ENCODE results near the gene UBA6. TPM values are rescaled to one million over a fixed set of nuclear protein-coding genes. Genes with fewer than 3 reads are reported as not detected.

Gene UBA6
- polyA plus RNA-seq, 1 of the 3 experiments (the other 2 are of a cell fraction), result 51.0 TPM

DNA sequence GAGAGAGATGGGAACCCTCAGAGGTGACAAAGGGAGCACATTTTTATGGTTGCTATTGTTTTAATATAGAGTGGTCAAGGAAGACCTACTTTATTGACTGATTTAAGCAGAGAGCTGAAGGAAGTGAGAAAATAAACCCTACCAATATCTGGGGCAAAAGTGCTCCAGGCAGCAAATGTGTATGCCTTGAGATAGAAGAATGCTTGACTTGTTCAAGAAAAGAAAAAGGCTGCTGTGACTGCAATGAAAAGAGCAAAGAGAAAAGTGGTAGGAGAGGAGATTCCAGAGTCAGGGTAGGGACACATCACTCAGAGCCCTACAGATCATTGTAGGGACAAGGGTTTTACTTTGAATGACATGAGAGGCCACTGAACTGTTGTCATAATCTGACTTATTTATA is 116.5 kb downstream of the UBA6 start:
- H4K20me1 ChIP-seq (ENCODE audit: insufficient read depth), result no peaks in the 10 kb centered on the region
- H2AFZ ChIP-seq (ENCODE audit: low read depth), result no peak overlapping the region
- H3K4me3 ChIP-seq (ENCODE audit: low read depth in 2 of 2, low read length in 1 of 2), result no peak overlapping the region
- no peaks in the 10 kb centered on the region for H3F3A ChIP-seq (replicated peaks; ENCODE audit: insufficient read depth)
- ChIA-PET POLR2A (no interaction called here), CTCF (no interaction called here)
- no peak overlapping the region for H3K9ac ChIP-seq
- H3K9me3 ChIP-seq, result no peaks in the 10 kb centered on the region
- no peaks in the 10 kb centered on the region for H3K79me2 ChIP-seq (ENCODE audit: insufficient read depth)
- no peak for TF ChIP-seq RAD21 (IDR thresholded peaks at IDR 0.05; ENCODE audit: low read length)
- TF ChIP-seq, protein P1, sequence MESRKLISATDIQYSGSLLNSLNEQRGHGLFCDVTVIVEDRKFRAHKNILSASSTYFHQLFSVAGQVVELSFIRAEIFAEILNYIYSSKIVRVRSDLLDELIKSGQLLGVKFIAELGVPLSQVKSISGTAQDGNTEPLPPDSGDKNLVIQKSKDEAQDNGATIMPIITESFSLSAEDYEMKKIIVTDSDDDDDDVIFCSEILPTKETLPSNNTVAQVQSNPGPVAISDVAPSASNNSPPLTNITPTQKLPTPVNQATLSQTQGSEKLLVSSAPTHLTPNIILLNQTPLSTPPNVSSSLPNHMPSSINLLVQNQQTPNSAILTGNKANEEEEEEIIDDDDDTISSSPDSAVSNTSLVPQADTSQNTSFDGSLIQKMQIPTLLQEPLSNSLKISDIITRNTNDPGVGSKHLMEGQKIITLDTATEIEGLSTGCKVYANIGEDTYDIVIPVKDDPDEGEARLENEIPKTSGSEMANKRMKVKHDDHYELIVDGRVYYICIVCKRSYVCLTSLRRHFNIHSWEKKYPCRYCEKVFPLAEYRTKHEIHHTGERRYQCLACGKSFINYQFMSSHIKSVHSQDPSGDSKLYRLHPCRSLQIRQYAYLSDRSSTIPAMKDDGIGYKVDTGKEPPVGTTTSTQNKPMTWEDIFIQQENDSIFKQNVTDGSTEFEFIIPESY (IDR thresholded peaks at IDR 0.05; ENCODE audit: borderline replicate concordance, low read depth), result no peak
- no peak for TF ChIP-seq NRF1 (IDR thresholded peaks at IDR 0.05; ENCODE audit: low read depth, low read length)
- no peak for TF ChIP-seq TAF1 (IDR thresholded peaks at IDR 0.05; ENCODE audit: borderline replicate concordance, low read depth, low read length)
- TF ChIP-seq YY1 (IDR thresholded peaks at IDR 0.05; ENCODE audit: low read depth), result no peak
- no peak for TF ChIP-seq EZH2phosphoT487 (IDR thresholded peaks at IDR 0.05; ENCODE audit: borderline replicate concordance, low read depth)
- no peak for TF ChIP-seq EP300 (IDR thresholded peaks at IDR 0.05; ENCODE audit: borderline replicate concordance in 1 of 2, low read depth in 1 of 2, low read length in 1 of 2)
- TF ChIP-seq FOXM1 (IDR thresholded peaks at IDR 0.05; ENCODE audit: low read depth), result no peak
- TF ChIP-seq JUND (IDR thresholded peaks at IDR 0.05), result no peak
- TF ChIP-seq ELF1 (IDR thresholded peaks at IDR 0.05), result no peak
- TF ChIP-seq GATA2 (CRISPR knock-in tag; IDR thresholded peaks at IDR 0.05), result no peak
- no peak for TF ChIP-seq SIN3A (IDR thresholded peaks at IDR 0.05; ENCODE audit: borderline replicate concordance, low read depth, low read length)
- no peak for TF ChIP-seq GABPA (IDR thresholded peaks at IDR 0.05; ENCODE audit: low read depth)
- no peak for TF ChIP-seq POLR2AphosphoS5 (IDR thresholded peaks at IDR 0.05; ENCODE audit: low read depth, low read length)
- no peak for TF ChIP-seq RXRA (IDR thresholded peaks at IDR 0.05; ENCODE audit: borderline replicate concordance, low read depth)
- TF ChIP-seq, protein P2, sequence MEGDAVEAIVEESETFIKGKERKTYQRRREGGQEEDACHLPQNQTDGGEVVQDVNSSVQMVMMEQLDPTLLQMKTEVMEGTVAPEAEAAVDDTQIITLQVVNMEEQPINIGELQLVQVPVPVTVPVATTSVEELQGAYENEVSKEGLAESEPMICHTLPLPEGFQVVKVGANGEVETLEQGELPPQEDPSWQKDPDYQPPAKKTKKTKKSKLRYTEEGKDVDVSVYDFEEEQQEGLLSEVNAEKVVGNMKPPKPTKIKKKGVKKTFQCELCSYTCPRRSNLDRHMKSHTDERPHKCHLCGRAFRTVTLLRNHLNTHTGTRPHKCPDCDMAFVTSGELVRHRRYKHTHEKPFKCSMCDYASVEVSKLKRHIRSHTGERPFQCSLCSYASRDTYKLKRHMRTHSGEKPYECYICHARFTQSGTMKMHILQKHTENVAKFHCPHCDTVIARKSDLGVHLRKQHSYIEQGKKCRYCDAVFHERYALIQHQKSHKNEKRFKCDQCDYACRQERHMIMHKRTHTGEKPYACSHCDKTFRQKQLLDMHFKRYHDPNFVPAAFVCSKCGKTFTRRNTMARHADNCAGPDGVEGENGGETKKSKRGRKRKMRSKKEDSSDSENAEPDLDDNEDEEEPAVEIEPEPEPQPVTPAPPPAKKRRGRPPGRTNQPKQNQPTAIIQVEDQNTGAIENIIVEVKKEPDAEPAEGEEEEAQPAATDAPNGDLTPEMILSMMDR (IDR thresholded peaks at IDR 0.05), result no peak
- no peaks in the 10 kb centered on the region for H3K36me3 ChIP-seq (replicated peaks in 1 of 2; ENCODE audit: control insufficient read depth in 1 of 2, insufficient read depth in 2 of 2, low read length in 1 of 2)
- no peak overlapping the region for H3K27ac ChIP-seq (ENCODE audit: low read depth in 2 of 2, low read length in 1 of 2)
- no peak for DNase-seq
- H3K4me1 ChIP-seq (ENCODE audit: control insufficient read depth in 1 of 2, insufficient read depth in 2 of 2, low read depth in 1 of 2, low read length in 1 of 2), result no peaks in the 10 kb centered on the region
- H3K27me3 ChIP-seq (ENCODE audit: insufficient read depth), result no peaks in the 10 kb centered on the region
- H3K9me2 ChIP-seq, result no peaks in the 10 kb centered on the region
- H3K4me2 ChIP-seq, result no peak overlapping the region

DNA sequence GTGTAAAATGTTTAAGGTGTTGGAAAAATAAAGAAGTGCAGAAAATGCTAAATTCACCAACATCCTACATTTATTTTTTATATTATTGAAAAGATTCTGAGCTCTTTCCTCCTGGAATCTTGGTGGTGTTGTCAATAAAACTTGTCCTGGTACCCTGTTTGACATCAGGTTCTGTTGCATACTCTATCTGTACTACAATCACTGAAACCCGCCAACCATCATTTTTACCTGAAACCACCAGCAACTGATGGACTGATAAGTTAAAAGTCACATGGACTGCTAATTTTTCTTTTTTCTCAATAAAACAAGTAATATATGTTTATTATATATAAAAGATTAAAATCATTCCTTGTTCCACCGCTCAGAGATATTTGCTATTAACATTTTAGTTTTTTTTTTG is 119.0 kb downstream of the UBA6 start:
- no peaks in the 10 kb centered on the region for H3K79me2 ChIP-seq (ENCODE audit: insufficient read depth)
- DNase-seq, result no peak
- H3K9ac ChIP-seq, result no peak overlapping the region
- no peaks in the 10 kb centered on the region for H4K20me1 ChIP-seq (ENCODE audit: insufficient read depth)
- H3F3A ChIP-seq (replicated peaks; ENCODE audit: insufficient read depth), result no peaks in the 10 kb centered on the region
- H3K36me3 ChIP-seq (replicated peaks in 1 of 2; ENCODE audit: control insufficient read depth in 1 of 2, insufficient read depth in 2 of 2, low read length in 1 of 2), result no peaks in the 10 kb centered on the region
- H3K27ac ChIP-seq (ENCODE audit: low read depth in 2 of 2, low read length in 1 of 2), result no peak overlapping the region
- no peaks in the 10 kb centered on the region for H3K9me2 ChIP-seq
- H2AFZ ChIP-seq (ENCODE audit: low read depth), result no peak overlapping the region
- H3K4me1 ChIP-seq (ENCODE audit: control insufficient read depth in 1 of 2, insufficient read depth in 2 of 2, low read depth in 1 of 2, low read length in 1 of 2), result no peaks in the 10 kb centered on the region
- no peak overlapping the region for H3K4me2 ChIP-seq
- no peak overlapping the region for H3K4me3 ChIP-seq (ENCODE audit: low read depth in 2 of 2, low read length in 1 of 2)
- ChIA-PET POLR2A (no interaction called here), CTCF (interaction anchor here (1.2 kb wide), 2 partner anchors 9 to 23 kb away, joined by 3 to 4 read pairs; no protein-coding TSS in a partner anchor)
- H3K27me3 ChIP-seq (ENCODE audit: insufficient read depth), result no peaks in the 10 kb centered on the region
- no peaks in the 10 kb centered on the region for H3K9me3 ChIP-seq
- WGBS (ENCODE audit: low lambda C conversion rate), result 48% methylated on average over 2 of the region's 2 CpGs
- TF ChIP-seq, protein P3, sequence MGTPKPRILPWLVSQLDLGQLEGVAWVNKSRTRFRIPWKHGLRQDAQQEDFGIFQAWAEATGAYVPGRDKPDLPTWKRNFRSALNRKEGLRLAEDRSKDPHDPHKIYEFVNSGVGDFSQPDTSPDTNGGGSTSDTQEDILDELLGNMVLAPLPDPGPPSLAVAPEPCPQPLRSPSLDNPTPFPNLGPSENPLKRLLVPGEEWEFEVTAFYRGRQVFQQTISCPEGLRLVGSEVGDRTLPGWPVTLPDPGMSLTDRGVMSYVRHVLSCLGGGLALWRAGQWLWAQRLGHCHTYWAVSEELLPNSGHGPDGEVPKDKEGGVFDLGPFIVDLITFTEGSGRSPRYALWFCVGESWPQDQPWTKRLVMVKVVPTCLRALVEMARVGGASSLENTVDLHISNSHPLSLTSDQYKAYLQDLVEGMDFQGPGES (IDR thresholded peaks at IDR 0.05; ENCODE audit: low read depth, low read length), result no peak
- TF ChIP-seq, protein P4, sequence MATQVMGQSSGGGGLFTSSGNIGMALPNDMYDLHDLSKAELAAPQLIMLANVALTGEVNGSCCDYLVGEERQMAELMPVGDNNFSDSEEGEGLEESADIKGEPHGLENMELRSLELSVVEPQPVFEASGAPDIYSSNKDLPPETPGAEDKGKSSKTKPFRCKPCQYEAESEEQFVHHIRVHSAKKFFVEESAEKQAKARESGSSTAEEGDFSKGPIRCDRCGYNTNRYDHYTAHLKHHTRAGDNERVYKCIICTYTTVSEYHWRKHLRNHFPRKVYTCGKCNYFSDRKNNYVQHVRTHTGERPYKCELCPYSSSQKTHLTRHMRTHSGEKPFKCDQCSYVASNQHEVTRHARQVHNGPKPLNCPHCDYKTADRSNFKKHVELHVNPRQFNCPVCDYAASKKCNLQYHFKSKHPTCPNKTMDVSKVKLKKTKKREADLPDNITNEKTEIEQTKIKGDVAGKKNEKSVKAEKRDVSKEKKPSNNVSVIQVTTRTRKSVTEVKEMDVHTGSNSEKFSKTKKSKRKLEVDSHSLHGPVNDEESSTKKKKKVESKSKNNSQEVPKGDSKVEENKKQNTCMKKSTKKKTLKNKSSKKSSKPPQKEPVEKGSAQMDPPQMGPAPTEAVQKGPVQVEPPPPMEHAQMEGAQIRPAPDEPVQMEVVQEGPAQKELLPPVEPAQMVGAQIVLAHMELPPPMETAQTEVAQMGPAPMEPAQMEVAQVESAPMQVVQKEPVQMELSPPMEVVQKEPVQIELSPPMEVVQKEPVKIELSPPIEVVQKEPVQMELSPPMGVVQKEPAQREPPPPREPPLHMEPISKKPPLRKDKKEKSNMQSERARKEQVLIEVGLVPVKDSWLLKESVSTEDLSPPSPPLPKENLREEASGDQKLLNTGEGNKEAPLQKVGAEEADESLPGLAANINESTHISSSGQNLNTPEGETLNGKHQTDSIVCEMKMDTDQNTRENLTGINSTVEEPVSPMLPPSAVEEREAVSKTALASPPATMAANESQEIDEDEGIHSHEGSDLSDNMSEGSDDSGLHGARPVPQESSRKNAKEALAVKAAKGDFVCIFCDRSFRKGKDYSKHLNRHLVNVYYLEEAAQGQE (IDR thresholded peaks at IDR 0.05; ENCODE audit: low read depth, low read length), result no peak
- TF ChIP-seq NRF1 (IDR thresholded peaks at IDR 0.05; ENCODE audit: low read depth, low read length) (no peak), RFX5 (IDR thresholded peaks at IDR 0.05; ENCODE audit: low read length) (no peak), GABPA (IDR thresholded peaks at IDR 0.05; ENCODE audit: low read depth) (no peak), SMC3 (IDR thresholded peaks at IDR 0.05; ENCODE audit: low read depth, low read length) (no peak), EZH2phosphoT487 (IDR thresholded peaks at IDR 0.05; ENCODE audit: borderline replicate concordance, low read depth) (no peak), YY1 (IDR thresholded peaks at IDR 0.05; ENCODE audit: low read depth) (no peak)
- TF ChIP-seq, protein P5, sequence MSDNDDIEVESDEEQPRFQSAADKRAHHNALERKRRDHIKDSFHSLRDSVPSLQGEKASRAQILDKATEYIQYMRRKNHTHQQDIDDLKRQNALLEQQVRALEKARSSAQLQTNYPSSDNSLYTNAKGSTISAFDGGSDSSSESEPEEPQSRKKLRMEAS (IDR thresholded peaks at IDR 0.05; ENCODE audit: low read depth), result no peak
